HG03432 (cell line): ENCODE results near the gene CR1L.
"Not testable (repeated sequence)": the region's sequence is repeated elsewhere in the genome, so short reads cannot be mapped to it uniquely, and the experiment has no call there.

Source experiments
- ATAC-seq: cut with Tn5 transposase; IDR thresholded peaks from one replicate; pipeline ENCODE4 v1.9.1; 2021; ENCODE audit warnings: mild to moderate bottlenecking, moderate library complexity; ENCODE audit not compliant: unreplicated experiment

Gene CR1L

GRCh38 chr1:207645635-207646081 lies 725 bp downstream of the CR1L start:
- no peak for ATAC-seq

GRCh38 chr1:207646171-207646570 lies 1.2 kb downstream of the CR1L start:
- ATAC-seq: no peak

- ATAC-seq: no peak
These were observed 2.1 kb downstream of the CR1L start for GRCh38 chr1:207646944-207647579.

- ATAC-seq: no peak
These were observed 2.9 kb downstream of the CR1L start for GRCh38 chr1:207647671-207648333.

DNA sequence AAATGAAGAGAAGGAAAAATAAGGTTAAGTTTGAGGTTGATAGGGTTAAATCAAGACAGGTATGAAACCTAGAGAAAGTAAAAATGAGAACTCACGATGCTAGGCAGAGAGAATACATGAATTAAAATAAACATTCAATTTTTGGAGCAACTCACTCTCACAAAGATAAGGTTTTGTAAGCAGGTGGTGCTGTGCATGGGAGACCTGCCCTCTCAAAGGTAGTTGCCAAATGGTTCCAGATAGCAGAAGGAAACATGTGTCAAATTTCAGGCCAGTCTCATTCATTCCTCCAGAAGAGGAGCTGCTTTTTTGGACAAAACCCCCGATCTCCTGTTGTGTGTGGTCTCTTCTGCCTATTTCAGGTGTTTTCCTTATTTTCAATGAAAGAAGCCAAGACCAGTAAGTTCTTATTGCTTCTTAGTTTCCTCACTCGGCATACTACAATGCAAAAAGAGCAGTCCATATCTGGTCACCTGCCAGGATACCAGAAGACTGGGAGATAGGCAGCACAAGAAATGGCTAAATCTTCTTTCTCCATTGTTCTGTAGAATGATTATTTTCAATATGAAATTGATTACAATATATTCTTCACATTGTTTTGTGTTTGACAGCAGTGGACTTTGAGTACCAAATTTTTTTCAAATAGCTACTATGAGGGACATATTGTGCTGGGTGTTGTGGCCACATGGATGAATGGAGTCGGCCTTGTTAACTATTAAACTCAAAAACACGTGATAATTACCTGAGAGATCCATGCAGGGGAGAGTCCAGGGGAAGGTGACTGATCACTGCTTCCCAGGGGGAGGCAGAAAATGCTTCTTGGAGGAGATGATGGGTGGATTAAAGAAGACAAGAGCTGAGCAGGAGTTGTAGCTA lies 3.6 kb downstream of the CR1L start:
- no peak for ATAC-seq

DNA sequence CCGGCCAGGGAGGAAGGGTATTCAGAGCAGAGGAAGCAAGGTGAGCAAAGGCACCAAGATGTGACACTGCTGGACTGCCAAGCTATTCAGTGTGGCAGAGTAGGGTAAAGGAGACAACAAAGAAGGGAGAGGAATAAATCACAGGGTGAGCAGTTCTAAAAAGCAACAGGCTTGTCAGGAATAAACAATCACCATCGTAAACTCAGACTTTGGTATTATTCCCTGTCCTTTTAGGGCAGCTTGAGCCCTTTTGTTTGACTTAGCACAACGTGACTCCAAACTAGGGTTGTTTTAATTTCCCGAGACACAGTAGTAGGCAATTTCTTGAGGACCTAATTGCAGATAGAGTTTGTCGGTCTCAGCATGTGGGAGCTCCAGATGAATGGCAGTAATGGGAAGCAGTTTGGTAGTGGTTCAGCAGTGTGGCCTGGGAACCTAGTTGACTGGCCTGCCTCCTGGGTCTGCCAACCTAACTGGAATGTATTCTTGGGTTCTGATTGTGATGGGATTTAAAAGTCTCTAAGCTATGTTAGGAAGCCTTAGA lies 4.3 kb downstream of the CR1L start:
- no peak for ATAC-seq

GRCh38 chr1:207649865-207650580 lies 5.1 kb downstream of the CR1L start:
- no peak for ATAC-seq

DNA sequence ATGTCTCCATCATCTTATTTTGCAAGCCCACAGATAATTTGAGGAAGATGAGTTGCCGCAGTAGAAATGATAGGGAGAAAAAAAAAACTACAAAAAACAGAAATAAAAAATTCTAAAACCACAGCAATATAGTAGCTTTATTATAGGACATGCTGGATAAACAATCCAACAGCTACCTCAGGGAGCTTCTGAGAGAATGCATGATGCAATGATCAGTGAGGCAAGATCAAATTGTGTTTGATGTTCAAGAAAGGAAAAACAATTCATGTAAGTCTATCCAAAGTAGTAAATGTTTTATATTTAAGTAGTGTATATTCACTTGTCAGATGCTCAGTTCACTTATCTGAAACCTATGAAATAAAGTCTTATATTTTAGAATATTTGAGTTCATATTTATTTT lies 6.7 kb downstream of the CR1L start:
- ATAC-seq: no peak

GRCh38 chr1:207654320-207654719 lies 9.4 kb downstream of the CR1L start:
- no peak for ATAC-seq

DNA sequence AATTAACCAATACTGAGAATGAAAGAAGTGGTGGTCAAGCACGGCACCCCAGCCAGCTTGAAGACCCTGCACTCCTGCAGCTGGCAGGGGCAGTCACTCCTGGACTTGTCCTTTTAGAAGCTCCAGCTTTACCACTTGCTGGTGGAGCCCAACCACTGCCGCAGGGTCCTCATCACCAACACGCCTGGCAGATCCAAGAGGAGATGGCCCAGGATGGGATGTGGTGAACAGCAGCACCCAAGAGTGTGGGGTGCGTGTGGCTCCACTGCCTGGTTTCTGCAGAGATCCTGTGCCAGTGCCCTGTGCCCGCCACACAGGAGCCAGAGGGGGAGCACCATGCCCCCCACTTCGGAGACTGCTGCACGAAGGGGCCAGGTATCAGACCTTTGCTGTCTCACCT lies 13.5 kb downstream of the CR1L start:
- ATAC-seq: no peak

GRCh38 chr1:207658904-207659485 lies 14.1 kb downstream of the CR1L start:
- ATAC-seq: no peak

GRCh38 chr1:207659545-207660153 lies 14.7 kb downstream of the CR1L start:
- ATAC-seq: no peak

DNA sequence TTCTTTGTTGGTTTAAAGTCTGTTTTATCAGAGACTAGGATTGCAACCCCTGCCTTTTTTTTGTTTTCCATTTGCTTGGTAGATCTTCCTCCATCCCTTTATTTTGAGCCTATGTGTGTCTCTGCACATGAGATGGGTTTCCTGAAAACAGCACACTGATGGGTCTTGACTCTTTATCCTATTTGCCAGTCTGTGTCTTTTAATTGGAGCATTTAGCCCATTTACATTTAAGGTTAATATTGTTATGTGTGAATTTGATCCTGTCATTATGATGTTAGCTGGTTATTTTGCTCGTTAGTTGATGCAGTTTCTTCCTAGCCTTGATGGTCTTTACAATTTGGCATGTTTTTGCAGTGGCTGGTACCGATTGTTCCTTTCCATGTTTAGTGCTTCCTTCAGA lies 16.5 kb downstream of the CR1L start:
- ATAC-seq: not testable (repeated sequence)

- ATAC-seq: no peak
These were observed 21.4 kb downstream of the CR1L start for GRCh38 chr1:207666342-207666741.

DNA sequence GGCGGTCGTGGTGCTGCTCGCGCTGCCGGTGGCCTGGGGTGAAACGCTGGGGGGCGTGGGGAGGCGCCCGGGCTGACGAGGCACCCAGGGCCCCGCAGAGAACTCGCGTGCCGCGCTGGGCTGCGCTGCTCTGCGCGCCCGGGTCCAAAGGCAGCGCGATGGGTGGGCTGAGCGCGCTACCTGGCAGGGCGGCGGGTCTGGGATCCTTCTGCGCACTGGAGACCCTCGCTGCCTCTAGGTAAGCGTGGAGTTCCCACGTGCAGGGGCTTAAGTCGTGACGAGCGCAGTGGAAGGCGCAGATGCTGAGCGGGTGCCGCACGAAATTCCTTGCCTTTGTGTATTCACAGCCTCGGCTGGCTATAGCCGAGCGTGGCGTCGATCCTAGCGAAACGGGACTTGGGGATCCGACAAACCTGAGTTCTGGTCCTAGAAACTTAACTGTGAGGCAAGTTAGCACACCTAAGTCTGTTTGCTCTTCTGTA lies 24.6 kb downstream of the CR1L start:
- ATAC-seq: no peak

DNA sequence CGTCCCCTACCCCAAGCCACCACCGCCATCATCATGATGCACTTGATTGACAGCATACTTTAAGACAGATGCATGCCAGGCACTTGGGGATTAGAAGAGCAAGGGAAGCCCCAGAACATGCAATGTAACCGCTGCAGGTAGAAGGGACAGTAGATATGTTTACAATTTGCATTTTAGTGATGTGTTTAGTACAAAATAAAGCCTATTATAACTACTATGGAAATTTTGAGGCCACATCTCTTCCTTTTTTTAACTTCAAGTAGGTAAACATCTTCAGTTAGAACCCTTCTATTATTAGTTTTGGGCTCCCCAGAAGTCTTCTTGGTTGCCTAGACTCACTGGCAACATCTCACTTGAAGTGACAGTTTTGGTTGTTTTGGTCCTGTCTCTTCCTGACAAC lies 25.3 kb downstream of the CR1L start:
- ATAC-seq: no peak

- ATAC-seq: no peak
These were observed 26.1 kb downstream of the CR1L start for GRCh38 chr1:207670997-207671396.

DNA sequence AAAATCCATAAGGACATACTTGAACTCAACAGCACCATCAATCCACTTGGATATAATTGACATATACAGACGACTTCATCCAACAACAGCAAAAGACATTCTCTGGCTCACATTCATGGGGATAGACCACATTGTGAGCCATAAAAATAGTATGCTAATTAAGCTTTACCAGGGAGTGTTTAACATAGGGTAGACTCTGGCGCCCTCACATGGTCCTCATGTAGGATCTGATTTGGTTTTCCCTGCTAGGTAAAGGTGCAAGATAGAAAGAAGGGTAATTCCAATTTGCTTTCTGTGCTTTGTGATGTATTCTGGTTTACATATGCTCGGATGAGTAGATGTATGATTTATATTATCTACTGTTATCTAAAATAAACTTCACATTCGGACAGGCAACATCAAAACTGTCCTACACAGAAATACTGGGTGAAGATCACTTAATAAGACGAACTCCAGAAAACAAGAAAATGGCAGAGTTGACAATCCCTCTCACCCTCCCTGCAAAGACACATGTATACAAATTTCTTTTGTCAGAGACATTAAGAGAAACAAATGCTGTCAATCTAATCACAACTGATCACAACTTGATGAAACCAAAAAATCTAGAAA lies 27.7 kb downstream of the CR1L start:
- no peak for ATAC-seq

- ATAC-seq: no peak
These were observed 28.5 kb downstream of the CR1L start for GRCh38 chr1:207673399-207673798.

- no peak for ATAC-seq
These were observed 31.2 kb downstream of the CR1L start for GRCh38 chr1:207676153-207676552.
